Measurements from ENCODE around the gene TMEM120B.
"Not testable (repeated sequence)": the region's sequence is repeated elsewhere in the genome, so short reads cannot be mapped to it uniquely, and the experiment has no call there.

TMEM120B gene

DNA sequence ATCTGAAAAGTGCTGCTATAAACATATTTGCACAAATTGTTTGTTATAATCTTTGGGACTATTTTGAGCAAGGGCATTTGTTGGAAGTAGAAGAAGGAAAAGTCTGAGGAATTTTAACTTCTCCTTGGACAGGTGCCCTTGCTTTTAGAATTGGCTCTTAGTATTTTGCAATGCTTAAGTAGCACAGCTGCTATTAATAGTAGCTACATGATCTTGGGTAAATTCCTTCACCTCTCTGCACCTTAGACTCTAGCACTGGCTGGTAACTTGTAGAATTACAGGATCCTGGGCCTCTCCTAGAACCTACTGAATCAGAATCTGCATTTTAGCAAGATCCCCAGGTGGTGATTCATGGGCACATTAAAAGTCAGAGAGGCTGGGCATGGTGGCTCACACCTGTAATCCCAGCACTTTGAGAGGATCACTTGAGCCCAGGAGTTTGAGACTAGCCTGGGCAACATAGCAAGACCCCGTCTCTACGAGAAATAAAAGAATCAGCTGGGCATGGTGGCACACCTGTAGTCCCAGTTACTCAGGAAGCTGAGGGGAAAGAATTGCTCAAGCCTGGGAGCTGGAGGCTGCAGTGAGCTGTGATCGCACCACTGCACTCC is 10.8 kb upstream of the TMEM120B start:
- no peak for DNase-seq (ENCODE audit: low read depth)
- TF ChIP-seq CTCF (IDR thresholded peaks at IDR 0.05; ENCODE audit: low read length, missing control alignments): no peak
- no peak overlapping the region for H3K4me3 ChIP-seq (replicated peaks; ENCODE audit: low read depth, low read length)

DNA sequence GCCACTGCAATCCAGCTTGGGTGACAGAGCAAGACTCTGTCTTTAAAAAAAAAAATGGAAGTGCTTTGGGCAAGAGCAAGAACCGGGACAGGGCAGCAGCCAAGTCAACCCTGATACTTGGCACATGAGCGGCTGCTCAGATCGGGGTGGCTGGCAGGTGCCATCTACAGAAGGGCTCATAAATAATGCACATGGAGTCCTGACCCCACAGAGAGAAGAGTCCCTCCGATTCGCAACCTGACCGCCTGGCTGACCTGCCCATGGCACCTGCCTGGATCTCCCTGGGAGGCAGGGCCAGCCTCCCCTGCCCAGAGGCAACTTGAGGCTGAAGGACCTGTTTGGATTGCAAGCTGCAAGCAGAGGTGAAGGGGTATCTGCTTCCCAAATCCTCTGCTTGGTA is 9.6 kb upstream of the TMEM120B start:
- DNase-seq (ENCODE audit: low read depth): no peak
- no peak for TF ChIP-seq CTCF (IDR thresholded peaks at IDR 0.05; ENCODE audit: low read length, missing control alignments)
- no peak overlapping the region for H3K4me3 ChIP-seq (replicated peaks; ENCODE audit: low read depth, low read length)

GRCh38 chr12:121705514-121705913 is 7.0 kb upstream of the TMEM120B start:
- no peak for TF ChIP-seq CTCF (IDR thresholded peaks at IDR 0.05; ENCODE audit: low read length, missing control alignments)
- DNase-seq (ENCODE audit: low read depth): no peak
- no peak overlapping the region for H3K4me3 ChIP-seq (replicated peaks; ENCODE audit: low read depth, low read length)

- no peak for DNase-seq (ENCODE audit: low read depth)
Observed at GRCh38 chr12:121708313-121709063, 4.1 kb upstream of the TMEM120B start.

GRCh38 chr12:121709064-121709424 is 3.5 kb upstream of the TMEM120B start:
- not testable (repeated sequence) for DNase-seq (ENCODE audit: low read depth); H3K4me3 ChIP-seq (replicated peaks; ENCODE audit: low read depth, low read length)

More at GRCh38 chr12:121708313-121709063, 4.1 kb upstream of the TMEM120B start:
- no peak for TF ChIP-seq CTCF (IDR thresholded peaks at IDR 0.05; ENCODE audit: low read length, missing control alignments)
- no peak overlapping the region for H3K4me3 ChIP-seq (replicated peaks; ENCODE audit: low read depth, low read length)

- DNase-seq (ENCODE audit: low read depth): peak; percentile 48
- no peak overlapping the region for H3K4me3 ChIP-seq (replicated peaks; ENCODE audit: low read depth, low read length)
- no peak for TF ChIP-seq CTCF (IDR thresholded peaks at IDR 0.05; ENCODE audit: low read length, missing control alignments)
Observed at GRCh38 chr12:121709478-121709961, 3.0 kb upstream of the TMEM120B start.

DNA sequence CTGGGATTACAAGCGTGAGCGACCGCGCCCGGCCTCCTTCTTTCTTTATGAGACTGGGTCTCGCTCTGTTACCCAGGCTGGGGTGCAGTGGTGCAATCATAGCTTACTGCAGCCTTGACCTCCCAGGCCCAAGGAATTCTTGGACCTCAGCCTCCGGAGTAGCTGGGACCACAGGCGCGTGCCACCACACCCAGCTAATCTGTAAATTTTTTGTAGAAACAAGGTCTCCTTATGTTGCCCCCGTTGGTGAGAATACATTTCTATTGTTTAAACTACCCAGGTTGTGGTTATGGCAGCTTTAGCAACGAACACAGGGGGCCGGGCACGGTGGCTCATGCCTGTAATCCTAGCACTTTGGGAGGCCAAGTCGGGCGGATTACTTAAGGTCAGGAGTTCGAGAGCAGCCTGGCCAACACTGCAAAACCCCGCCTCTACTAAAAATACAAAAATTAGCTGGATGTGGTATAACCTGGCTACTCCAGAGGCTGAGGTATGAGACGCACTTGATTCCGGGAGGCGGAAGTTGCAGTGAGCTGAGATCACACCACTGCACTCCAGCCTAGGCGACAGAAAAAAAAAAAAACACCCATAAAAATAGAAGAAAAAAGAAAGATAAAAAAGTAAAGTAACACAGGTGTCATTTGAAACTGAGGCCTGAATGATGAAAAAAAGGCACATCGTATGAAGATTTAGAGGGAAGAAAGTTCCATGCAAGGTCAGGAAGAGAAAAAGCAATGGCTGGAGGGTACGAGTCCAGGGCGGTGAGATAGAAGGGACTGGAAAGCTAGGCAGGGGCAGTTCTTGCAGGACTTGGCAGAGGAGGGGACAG is 977 bp upstream of the TMEM120B start:
- peak overlapping the region; percentile 89 for H3K4me3 ChIP-seq (replicated peaks; ENCODE audit: low read depth, low read length)
- DNase-seq (ENCODE audit: low read depth): peak; percentile 33
- no peak for TF ChIP-seq CTCF (IDR thresholded peaks at IDR 0.05; ENCODE audit: low read length, missing control alignments)

Data from fibroblast of pulmonary artery (primary cell).